Fibroblast of the conjunctiva (primary cell): ENCODE results near the gene MYORG.

Source experiments
- DNase-seq: peaks from one replicate; pipeline ENCODE4 v3.0.0-alpha.2; 2010; ENCODE audit warnings: low read depth

The MYORG gene

GRCh38 chr9:34384368-34385165 is 7.9 kb upstream of the MYORG start:
- DNase-seq, result no peak

- no peak for DNase-seq
These were observed 7.2 kb upstream of the MYORG start for GRCh38 chr9:34383904-34384303.

- DNase-seq, result no peak
These were observed 6.2 kb upstream of the MYORG start for GRCh38 chr9:34382879-34383278.

GRCh38 chr9:34382054-34382453 is 5.4 kb upstream of the MYORG start:
- DNase-seq, result no peak

GRCh38 chr9:34381323-34381722 is 4.6 kb upstream of the MYORG start:
- DNase-seq, result no peak

- peak; percentile 53 for DNase-seq
These were observed 4.0 kb upstream of the MYORG start for GRCh38 chr9:34380511-34381315.

GRCh38 chr9:34380034-34380510 is 3.4 kb upstream of the MYORG start:
- no peak for DNase-seq

- peak; percentile 76 for DNase-seq
These were observed 2.8 kb upstream of the MYORG start for GRCh38 chr9:34379334-34380033.

- DNase-seq, result no peak
These were observed 1.8 kb upstream of the MYORG start for GRCh38 chr9:34378376-34379060.

GRCh38 chr9:34377404-34377746 is 677 bp upstream of the MYORG start:
- DNase-seq, result no peak

- no peak for DNase-seq
These were observed 650 bp downstream of the MYORG start for GRCh38 chr9:34375901-34376595.

- DNase-seq, result no peak
These were observed 1.7 kb downstream of the MYORG start for GRCh38 chr9:34374905-34375552.

- no peak for DNase-seq
These were observed 2.4 kb downstream of the MYORG start for GRCh38 chr9:34374339-34374738.

- DNase-seq, result no peak
These were observed 2.9 kb downstream of the MYORG start for GRCh38 chr9:34373749-34374148.

GRCh38 chr9:34372467-34373011 is 4.2 kb downstream of the MYORG start:
- DNase-seq, result no peak

- no peak for DNase-seq
These were observed 4.7 kb downstream of the MYORG start for GRCh38 chr9:34371886-34372466.

GRCh38 chr9:34370970-34371880 is 5.5 kb downstream of the MYORG start:
- DNase-seq, result no peak

- DNase-seq, result no peak
These were observed 6.2 kb downstream of the MYORG start for GRCh38 chr9:34370335-34370969.

GRCh38 chr9:34369636-34370035 is 7.1 kb downstream of the MYORG start:
- DNase-seq, result no peak
